ENCODE data around the gene PFKFB2.
"Not testable (repeated sequence)": the region's sequence is repeated elsewhere in the genome, so short reads cannot be mapped to it uniquely, and the experiment has no call there.

The PFKFB2 gene

DNA sequence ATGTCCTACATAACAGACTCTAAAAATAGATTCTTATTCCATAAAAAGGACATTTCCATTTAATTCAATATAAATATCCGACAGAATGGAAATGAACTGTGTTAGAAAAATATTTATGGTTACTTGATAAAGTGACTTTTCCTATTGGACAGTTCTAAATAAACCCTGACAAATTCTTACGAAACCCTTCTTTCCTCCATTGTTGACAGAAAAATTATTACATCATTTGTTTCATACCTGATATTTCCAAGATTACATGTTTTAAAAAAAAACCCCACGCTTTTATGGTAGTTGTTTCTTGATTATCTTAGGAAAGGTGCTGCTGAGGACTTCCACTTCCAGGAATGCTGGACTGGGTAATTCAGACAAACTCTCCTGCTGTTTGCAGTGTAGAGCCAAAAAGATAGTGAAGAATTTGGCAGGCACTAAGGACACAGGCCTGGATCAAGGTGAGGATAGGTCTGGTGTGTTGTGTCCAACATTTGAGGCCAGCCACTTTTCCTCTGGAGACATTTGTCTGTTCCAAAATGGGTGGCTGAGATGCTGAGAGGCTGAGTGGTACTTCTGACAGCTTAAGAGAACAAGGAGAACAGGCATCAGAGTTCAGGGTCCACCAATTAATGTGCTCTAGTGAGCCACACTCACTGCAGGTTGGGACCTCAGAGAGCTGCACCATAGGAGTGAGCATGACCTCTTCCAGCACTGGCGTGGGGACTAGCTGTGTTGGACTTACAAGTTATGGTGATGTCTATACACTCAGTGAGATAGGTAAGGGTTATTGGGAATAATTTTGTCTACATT is 13.5 kb upstream of the PFKFB2 start:
- DNase-seq (ENCODE audit: low read depth), result no peak

- no peak for DNase-seq (ENCODE audit: low read depth)
Observed at GRCh38 chr1:207040181-207040533, 12.9 kb upstream of the PFKFB2 start.

DNA sequence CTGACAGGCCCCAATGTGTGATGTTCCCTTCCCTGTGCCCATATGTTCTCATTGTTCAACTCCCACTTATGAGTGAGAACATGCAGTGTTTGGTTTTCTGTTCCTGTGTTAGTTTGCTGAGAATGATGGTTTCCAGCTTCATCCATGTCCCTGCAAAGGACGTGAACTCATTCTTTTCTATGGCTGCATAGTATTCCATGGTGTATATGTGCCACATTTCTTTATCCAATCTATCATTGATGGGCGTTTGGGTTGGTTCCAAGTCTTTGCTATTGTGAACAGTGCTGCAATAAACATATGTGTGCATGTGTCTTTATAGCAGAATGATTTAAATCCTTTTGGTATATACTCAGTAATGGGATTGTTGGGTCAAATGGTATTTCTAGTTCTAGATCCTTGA is 11.7 kb upstream of the PFKFB2 start:
- not testable (repeated sequence) for DNase-seq (ENCODE audit: low read depth)

DNA sequence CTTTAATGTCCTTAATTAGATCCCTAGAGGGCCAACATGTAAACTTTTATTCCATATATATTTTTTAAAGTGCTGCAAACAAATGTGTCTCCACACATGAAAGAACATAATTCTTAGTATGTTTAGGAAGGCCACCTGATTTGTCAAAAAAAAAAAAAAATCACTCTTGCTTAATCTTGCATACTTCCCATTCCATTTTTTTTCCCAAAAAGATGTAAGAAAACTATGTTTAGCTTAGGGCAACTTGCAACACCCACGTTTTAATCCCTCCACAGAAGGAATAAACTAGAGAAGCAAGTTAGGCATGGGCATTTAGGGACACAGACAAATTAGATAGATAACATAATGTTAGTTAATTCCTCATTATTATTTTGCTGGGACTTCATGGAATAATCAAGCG is 7.6 kb upstream of the PFKFB2 start:
- no peak for DNase-seq (ENCODE audit: low read depth)

DNA sequence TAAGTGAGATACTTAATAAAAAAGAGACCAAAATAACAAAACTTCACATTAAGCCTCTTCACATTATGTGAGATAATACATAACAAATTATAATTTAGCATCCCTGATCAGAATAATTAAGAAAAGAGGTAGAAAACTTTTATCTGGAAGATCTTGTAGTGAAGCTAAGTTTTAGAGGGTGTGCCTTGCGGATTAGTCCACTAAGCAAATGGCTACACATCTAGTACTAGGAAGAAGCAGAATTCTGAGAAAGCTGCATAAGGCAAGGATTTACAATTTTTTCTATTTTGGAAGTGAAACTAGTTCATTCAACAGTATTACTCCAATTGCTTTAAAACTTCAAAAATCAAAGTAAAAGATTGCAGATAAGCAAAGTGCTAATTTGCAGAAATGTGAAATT is 5.6 kb upstream of the PFKFB2 start:
- DNase-seq (ENCODE audit: low read depth), result no peak

GRCh38 chr1:207048041-207048440 is 5.0 kb upstream of the PFKFB2 start:
- DNase-seq (ENCODE audit: low read depth), result no peak

- no peak for DNase-seq (ENCODE audit: low read depth)
Observed at GRCh38 chr1:207049054-207049453, 4.0 kb upstream of the PFKFB2 start.

DNA sequence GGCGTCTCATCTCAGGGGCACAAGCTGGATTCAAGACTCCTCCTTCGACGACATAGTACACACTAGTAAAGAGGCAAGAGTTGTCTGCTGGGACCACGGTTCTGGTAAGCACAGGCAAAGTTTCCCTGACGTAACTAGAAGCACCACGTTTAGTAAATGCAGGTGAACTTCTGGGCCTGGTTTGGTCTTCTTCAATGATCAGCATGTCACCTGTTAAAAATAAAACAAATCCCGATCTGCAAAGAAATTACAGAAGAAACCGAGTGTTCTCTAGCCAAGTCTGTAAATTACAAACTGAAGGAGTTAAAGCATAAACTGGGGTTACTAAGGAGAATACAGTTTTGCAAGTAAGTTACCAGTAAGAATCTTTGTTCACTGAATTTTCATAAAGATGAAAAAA is 3.6 kb upstream of the PFKFB2 start:
- no peak for DNase-seq (ENCODE audit: low read depth)

DNA sequence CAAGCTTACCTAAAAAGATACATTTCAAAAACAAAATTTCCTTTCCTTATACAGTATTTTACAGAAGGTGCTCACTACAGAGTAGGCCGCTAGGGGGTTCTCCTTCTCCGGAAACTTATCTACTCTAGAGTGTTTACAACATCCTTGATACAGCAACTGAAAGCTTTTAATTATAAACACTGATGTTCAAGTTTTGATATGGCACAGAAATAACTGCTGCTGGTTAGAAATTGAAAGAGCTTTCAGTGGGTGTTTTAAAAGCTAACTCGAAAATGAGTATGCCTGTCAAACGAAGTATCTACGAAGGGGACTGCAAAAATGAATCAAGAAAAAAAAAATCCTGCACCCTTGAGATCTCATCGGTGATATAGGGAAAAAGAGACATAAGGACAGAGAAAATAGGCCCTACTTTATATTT is 3.1 kb upstream of the PFKFB2 start:
- DNase-seq (ENCODE audit: low read depth), result peak; percentile 28

DNA sequence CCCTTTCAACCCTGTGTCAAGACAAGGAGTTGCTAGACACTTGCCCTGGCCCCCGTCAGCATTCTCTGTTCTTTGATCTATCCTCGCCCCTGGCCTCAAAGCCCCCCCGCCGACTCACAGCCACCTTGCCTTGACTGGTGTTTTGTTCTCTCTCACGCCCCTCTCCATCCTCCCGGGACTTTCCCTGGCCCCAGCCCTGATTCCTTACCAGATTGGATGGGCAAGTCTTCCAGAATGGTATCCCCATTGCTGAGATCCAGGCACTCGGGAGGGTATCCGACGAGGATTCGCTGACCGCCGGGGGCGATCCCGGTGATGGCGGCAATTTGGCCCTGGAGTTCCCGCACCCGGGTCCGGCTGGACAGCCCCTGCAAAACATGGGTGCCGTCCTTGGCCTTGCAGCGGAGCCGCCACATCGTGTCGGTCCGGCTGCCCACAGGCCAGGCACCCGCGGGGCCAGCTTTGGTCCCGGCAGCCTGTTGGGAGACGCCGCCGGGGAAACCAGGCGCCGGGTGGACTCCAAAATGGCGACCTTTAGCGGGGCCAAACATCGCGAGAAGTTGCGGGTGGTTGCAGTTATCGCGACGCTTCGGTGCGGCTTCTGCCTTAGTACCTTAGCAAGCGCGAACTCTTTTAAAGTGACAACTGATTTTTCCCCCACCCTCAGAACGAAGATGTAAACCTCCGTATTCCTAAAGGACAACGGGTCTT is 2.4 kb upstream of the PFKFB2 start:
- DNase-seq (ENCODE audit: low read depth), result peak; percentile 85

GRCh38 chr1:207051191-207051943 is 1.7 kb upstream of the PFKFB2 start, which contains the start of gene YOD1:
Gene YOD1, minus strand, starts transcription at chr1:207051208. Its CDS starts 178 bp downstream, at chr1:207051030.
- no peak for DNase-seq (ENCODE audit: low read depth)

GRCh38 chr1:207054491-207054890 is 1.4 kb downstream of the PFKFB2 start:
- no peak for DNase-seq (ENCODE audit: low read depth)

DNA sequence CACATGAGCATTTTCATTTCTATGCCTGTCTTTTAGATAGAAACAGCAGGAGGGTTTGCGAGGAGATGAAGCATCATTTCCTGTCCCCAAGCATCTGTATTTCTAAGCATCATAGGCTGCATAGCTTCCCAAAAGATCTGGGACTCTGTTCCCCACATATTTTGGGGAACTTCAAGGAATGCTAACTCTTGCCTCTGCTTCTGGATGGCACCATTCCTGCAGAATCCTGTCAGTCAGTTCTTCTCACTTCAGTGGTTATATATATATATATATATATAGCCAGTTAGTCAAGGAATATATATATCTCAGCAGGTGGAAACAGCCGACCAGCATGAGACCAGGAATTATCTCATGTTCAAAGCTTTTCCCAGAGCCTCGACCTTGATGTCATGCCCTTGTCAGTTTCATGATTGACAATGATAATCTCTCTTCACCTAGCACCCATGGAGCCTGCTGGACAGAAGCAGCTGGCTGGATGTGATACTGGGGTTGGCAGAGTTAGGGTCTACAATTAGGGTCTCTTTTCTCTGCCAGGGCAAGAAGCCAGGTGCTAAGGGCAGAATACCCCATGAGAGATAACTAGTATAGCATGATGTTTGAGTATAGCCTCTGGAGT is 2.4 kb downstream of the PFKFB2 start:
- no peak for DNase-seq (ENCODE audit: low read depth)

GRCh38 chr1:207056673-207057072 is 3.6 kb downstream of the PFKFB2 start:
- DNase-seq (ENCODE audit: low read depth), result no peak

DNA sequence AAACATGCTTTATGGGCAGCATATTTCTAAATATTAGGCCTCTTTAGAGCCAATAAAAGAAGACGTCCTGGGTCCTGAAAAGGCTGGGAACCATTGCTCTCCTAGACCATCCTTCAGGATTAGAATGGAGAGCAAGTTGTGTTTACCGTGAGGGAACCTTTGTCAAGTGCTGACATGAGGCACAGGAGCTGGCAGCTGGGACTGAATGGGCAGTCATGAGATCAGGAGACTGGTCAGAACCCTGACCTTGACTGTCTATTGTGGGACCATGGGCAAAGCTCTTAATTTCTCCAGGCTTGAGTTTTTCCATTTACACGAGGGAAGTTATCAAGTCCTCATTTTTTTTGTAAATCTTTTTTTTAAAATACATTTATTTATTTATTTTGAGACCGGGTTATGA is 5.2 kb downstream of the PFKFB2 start:
- DNase-seq (ENCODE audit: low read depth), result no peak

- DNase-seq (ENCODE audit: low read depth), result no peak
Observed at GRCh38 chr1:207058878-207059867, 6.1 kb downstream of the PFKFB2 start.

- DNase-seq (ENCODE audit: low read depth), result no peak
Observed at GRCh38 chr1:207059881-207060280, 6.8 kb downstream of the PFKFB2 start.

DNA sequence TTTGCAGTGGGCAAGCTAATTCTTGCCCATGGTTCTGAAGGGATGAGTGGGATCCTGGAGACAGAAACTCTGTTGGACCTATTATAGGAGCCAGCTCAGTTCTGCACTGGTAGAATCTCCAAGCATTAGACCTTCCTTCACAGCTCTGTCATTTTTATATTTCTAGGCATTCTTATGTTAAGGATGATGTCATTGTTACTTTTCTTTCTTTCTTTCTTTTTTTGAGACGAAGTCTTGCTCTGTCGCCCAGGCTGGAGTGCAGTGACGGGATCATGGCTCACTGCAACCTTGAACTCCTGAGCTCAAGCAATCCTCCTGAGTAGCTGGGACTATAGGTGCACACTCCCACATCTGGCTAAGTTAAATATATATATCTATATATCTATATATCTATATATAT is 7.5 kb downstream of the PFKFB2 start:
- DNase-seq (ENCODE audit: low read depth), result no peak

DNA sequence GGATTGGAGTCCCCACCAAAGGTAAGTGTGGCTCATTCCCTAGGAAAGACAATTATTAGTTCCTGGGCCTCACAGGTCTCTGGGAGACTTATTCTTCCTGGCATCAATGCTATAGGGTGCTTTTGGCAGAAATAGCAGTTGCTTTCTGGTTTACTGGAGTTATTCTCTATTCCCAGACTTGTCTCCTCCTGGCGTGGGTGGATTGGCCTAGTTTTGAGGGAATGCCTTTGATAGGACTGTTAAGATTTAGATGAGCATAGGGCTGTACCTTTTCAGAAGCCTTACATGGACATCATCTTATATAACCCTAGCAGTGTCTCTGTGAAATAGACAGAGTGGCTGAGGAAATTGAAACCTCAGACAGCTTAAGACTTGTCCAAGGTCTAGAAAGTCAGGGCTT is 9.0 kb downstream of the PFKFB2 start:
- DNase-seq (ENCODE audit: low read depth), result no peak

GRCh38 chr1:207063014-207063413 is 9.9 kb downstream of the PFKFB2 start:
- DNase-seq (ENCODE audit: low read depth), result no peak

- DNase-seq (ENCODE audit: low read depth), result no peak
Observed at GRCh38 chr1:207064561-207064960, 11.5 kb downstream of the PFKFB2 start.

All from stimulated activated CD4-positive, alpha-beta T cell treated with anti-CD3 and anti-CD28 coated beads, Interleukin-2, amount 100 ng/mL, for 4 hours (primary cell).